Adrenal gland (tissue), 5 donors: ENCODE results near the gene MED12L.

Experiments used
- POLR2A ChIP-seq, 2 donors: fragments of 450-650 bp; IDR thresholded peaks; one replicate each; pipeline ENCODE4 v1.6.1; 2017; ENCODE audit warnings: antibody characterized with exemption in 2 of 2, mild to moderate bottlenecking in 2 of 2, moderate library complexity in 1 of 2
- TF ChIP-seq, protein P1 (sequence below), 6 experiments: fragments of 450-650 bp in 4 of 6; fragments of 200-600 bp in 2 of 6; sonication (generic) in 1 of 6; IDR thresholded peaks; 1 replicate in 5 of 6; 2 replicates in 1 of 6; pipeline versions ENCODE4 v1.5.1 to v1.8.0; 2016 to 2021; ENCODE audit warnings: antibody characterized with exemption in 6 of 6, mild to moderate bottlenecking in 2 of 6, moderate library complexity in 1 of 6
- donor health status: DM: no; HTN: no; CAD: no.

GRCh38 chr3:151430821-151431484, 345.5 kb downstream of the MED12L start:
- TF ChIP-seq, protein P1, sequence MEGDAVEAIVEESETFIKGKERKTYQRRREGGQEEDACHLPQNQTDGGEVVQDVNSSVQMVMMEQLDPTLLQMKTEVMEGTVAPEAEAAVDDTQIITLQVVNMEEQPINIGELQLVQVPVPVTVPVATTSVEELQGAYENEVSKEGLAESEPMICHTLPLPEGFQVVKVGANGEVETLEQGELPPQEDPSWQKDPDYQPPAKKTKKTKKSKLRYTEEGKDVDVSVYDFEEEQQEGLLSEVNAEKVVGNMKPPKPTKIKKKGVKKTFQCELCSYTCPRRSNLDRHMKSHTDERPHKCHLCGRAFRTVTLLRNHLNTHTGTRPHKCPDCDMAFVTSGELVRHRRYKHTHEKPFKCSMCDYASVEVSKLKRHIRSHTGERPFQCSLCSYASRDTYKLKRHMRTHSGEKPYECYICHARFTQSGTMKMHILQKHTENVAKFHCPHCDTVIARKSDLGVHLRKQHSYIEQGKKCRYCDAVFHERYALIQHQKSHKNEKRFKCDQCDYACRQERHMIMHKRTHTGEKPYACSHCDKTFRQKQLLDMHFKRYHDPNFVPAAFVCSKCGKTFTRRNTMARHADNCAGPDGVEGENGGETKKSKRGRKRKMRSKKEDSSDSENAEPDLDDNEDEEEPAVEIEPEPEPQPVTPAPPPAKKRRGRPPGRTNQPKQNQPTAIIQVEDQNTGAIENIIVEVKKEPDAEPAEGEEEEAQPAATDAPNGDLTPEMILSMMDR (IDR thresholded peaks at IDR 0.05), result no peak
- no peak for TF ChIP-seq POLR2A (IDR thresholded peaks at IDR 0.05)
